Calu3 (cell line): Measurements from ENCODE around the gene GLUD1. TPM values are rescaled to one million over a fixed set of nuclear protein-coding genes. Genes with fewer than 3 reads are reported as not detected.

ENCODE experiments used
- BruUV-seq: library from RNA; stranded (reverse); fragments of 400-500 nt; replicated peaks from 2 replicates; lab custom pipeline; 2021; lab: Mats Ljungman, UMichigan
- CTCF ChIA-PET: fragments of 300-600 bp; sonication (Branson Sonifier 250); formaldehyde crosslinking; loops from one replicate; lab custom pipeline; 2022; ENCODE audit warnings: antibody characterized with exemption; lab: Charles Lee
- DNase-seq: peaks from one replicate; pipeline ENCODE4 v3.0.0; 2022
- H3K27ac Mint-ChIP-seq: one replicate; pipeline ENCODE4 v1.8.0; 2022; ENCODE audit warnings: mixed read lengths; ENCODE audit not compliant: unreplicated experiment
- H3K27me3 Mint-ChIP-seq: one replicate; pipeline ENCODE4 v1.8.0; 2022; ENCODE audit warnings: mixed read lengths; ENCODE audit not compliant: unreplicated experiment
- H3K36me3 Mint-ChIP-seq: one replicate; pipeline ENCODE4 v1.8.0; 2022; ENCODE audit warnings: mild to moderate bottlenecking, moderate library complexity, mixed read lengths; ENCODE audit not compliant: insufficient read depth, unreplicated experiment
- H3K4me1 Mint-ChIP-seq: one replicate; pipeline ENCODE4 v1.8.0; 2022; ENCODE audit warnings: mild to moderate bottlenecking, low read depth, mixed read lengths; ENCODE audit not compliant: unreplicated experiment
- H3K4me3 Mint-ChIP-seq: one replicate; pipeline ENCODE4 v1.8.0; 2022; ENCODE audit warnings: mild to moderate bottlenecking, low read depth, moderate library complexity, mixed read lengths; ENCODE audit not compliant: unreplicated experiment
- H3K9me3 Mint-ChIP-seq: one replicate; pipeline ENCODE4 v1.8.0; 2022; ENCODE audit warnings: low read depth, mixed read lengths; ENCODE audit not compliant: unreplicated experiment
- intact Hi-C: fragments of 100-400 bp; cut with micrococcal nuclease; formaldehyde crosslinking; loops from one replicate; pipeline ENCODE4 v1.10.0; 2022; ENCODE audit not compliant: unreplicated experiment
- total RNA-seq: library from RNA; stranded (reverse); gene quantifications from 2 replicates; pipeline ENCODE4 v1.2.3, GENCODE V29; 2022
- TF ChIP-seq, protein P1 (sequence below): fragments of 200-600 bp; IDR thresholded peaks from one replicate; pipeline ENCODE4 v1.8.0; 2022; ENCODE audit warnings: antibody characterized with exemption; ENCODE audit not compliant: unreplicated experiment

The GLUD1 gene
- total RNA-seq, 1 experiment from 2014 or later, result 70.8 TPM

GRCh38 chr10:87060280-87060928, 34.2 kb downstream of the GLUD1 start:
- Mint-ChIP-seq H3K27me3 (no peaks in the 10 kb centered on the region), H3K9me3 (no peaks in the 10 kb centered on the region), H3K4me1 (no peaks in the 10 kb centered on the region), H3K36me3 (peaks cover 17% of the 10 kb centered on the region), H3K4me3 (no peak overlapping the region), H3K27ac (no peak overlapping the region)
- no TSS peak for BruUV-seq
- intact Hi-C loops, result no loop called here
- CTCF ChIA-PET, result interaction anchor here (0.6 kb wide), 1 partner anchor 1504 kb away, joined by 3 read pairs; no protein-coding TSS in a partner anchor
- DNase-seq, result no peak
- TF ChIP-seq, protein P1, sequence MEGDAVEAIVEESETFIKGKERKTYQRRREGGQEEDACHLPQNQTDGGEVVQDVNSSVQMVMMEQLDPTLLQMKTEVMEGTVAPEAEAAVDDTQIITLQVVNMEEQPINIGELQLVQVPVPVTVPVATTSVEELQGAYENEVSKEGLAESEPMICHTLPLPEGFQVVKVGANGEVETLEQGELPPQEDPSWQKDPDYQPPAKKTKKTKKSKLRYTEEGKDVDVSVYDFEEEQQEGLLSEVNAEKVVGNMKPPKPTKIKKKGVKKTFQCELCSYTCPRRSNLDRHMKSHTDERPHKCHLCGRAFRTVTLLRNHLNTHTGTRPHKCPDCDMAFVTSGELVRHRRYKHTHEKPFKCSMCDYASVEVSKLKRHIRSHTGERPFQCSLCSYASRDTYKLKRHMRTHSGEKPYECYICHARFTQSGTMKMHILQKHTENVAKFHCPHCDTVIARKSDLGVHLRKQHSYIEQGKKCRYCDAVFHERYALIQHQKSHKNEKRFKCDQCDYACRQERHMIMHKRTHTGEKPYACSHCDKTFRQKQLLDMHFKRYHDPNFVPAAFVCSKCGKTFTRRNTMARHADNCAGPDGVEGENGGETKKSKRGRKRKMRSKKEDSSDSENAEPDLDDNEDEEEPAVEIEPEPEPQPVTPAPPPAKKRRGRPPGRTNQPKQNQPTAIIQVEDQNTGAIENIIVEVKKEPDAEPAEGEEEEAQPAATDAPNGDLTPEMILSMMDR, result no peak

DNA sequence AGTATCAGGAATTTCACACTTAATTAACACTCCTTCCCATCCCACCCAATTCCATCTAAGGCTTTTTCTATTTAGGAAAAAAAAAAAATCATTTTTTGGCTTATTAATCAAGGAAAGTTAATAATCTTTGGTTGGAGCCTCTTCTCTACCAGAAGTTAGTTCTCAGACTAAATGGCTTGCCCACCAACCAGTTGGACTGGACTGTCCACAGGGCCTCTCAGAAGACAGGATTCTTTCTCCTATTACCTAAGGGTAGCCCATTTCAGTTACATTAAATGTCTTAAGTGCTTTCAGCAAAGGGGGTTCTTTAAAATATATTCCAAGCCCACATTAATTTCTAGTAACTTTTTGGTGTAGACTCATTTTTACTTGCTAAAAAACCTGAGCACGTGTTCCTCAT, 35.2 kb downstream of the GLUD1 start:
- H3K27ac Mint-ChIP-seq, result no peak overlapping the region
- BruUV-seq, result no TSS peak
- no peaks in the 10 kb centered on the region for H3K4me1 Mint-ChIP-seq
- no peaks in the 10 kb centered on the region for H3K9me3 Mint-ChIP-seq
- no peaks in the 10 kb centered on the region for H3K27me3 Mint-ChIP-seq
- TF ChIP-seq, protein P1, result no peak
- intact Hi-C loops, result no loop called here
- CTCF ChIA-PET, result no interaction called here
- no peak for DNase-seq
- no peak overlapping the region for H3K4me3 Mint-ChIP-seq
- peaks cover 17% of the 10 kb centered on the region for H3K36me3 Mint-ChIP-seq

GRCh38 chr10:87058171-87058570, 36.5 kb downstream of the GLUD1 start:
- H3K4me3 Mint-ChIP-seq, result no peak overlapping the region
- intact Hi-C loops, result no loop called here
- DNase-seq, result no peak
- H3K4me1 Mint-ChIP-seq, result no peaks in the 10 kb centered on the region
- H3K27me3 Mint-ChIP-seq, result no peaks in the 10 kb centered on the region
- H3K36me3 Mint-ChIP-seq, result peaks cover 17% of the 10 kb centered on the region
- no peak overlapping the region for H3K27ac Mint-ChIP-seq
- TF ChIP-seq, protein P1, result no peak
- no peaks in the 10 kb centered on the region for H3K9me3 Mint-ChIP-seq
- no TSS peak for BruUV-seq
- CTCF ChIA-PET, result no interaction called here

DNA sequence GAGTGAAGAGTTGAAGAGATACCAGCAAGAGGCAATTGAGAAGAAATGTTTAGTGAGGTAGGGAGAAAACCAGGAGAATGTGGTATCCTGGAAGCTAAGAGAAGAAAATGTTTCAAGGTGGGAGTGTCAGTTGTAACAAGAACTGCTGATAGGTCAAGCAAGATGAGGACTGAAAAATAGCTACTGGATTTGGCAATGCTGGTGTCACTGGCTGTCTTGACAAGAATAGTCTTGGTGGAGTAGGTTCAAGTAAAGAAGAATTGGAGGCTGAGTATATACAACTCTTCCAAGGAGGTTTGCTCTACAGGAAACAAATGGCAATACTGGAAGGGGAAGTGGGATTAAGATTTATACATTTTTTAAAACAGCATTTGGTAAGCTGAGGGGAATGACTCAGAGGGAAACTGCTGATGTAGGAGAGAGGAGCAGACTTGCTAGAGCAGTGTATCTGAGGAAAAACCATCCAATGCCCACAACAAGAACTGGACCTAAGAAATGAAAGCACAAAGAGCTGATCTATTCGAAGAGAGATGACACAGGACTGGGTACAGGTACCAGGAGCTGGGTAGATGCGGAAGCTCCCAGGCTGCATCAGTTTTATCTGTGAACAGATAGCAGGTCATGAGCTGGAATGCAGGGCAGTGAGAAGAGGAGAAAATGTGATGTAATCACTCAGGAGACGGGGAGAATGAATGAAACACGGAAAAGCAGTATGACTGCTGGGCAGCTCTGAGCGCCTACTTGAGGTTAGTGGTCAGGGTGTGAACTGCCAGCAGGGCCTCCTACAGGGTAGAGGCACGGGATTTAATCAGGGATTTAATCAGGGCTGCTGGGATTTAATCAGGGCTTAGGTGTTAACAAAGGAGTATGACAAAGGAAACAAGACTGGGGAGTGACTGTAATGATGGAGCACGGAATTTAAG, 40.0 kb downstream of the GLUD1 start:
- Mint-ChIP-seq H3K36me3 (peaks cover 17% of the 10 kb centered on the region), H3K4me1 (no peaks in the 10 kb centered on the region), H3K27me3 (no peaks in the 10 kb centered on the region), H3K9me3 (no peaks in the 10 kb centered on the region), H3K4me3 (no peak overlapping the region), H3K27ac (no peak overlapping the region)
- TF ChIP-seq, protein P1, result no peak
- CTCF ChIA-PET, result no interaction called here
- no peak for DNase-seq
- intact Hi-C loops, result no loop called here
- BruUV-seq, result no TSS peak
